Activated naive CD4-positive, alpha-beta T cell treated with anti-CD3 and anti-CD28 coated beads, Interleukin-2, amount 50 U/mL, for 72 hours (primary cell): ENCODE measurements around the gene OR2T5. TPM values are rescaled to one million over a fixed set of nuclear protein-coding genes. Genes with fewer than 3 reads are reported as not detected.
"Not testable (repeated sequence)": the region's sequence is repeated elsewhere in the genome, so short reads cannot be mapped to it uniquely, and the experiment has no call there.

Experiments used
- ATAC-seq, 2 donors: fragments of 150-1000 bp; cut with Tn5 transposase; 2 replicates each; pipeline ENCODE4 v1.10.0; 2021; ENCODE audit warnings: mild to moderate bottlenecking in 2 of 2, moderate library complexity in 2 of 2
- DNase-seq, 2 donors: peaks; one replicate each; pipeline ENCODE4 v3.0.0; 2021 to 2022; ENCODE audit warnings: low spot score in 2 of 2
- H3K27ac Mint-ChIP-seq, 2 donors: one replicate each; pipeline ENCODE4 v1.8.0; 2022; ENCODE audit warnings: mild to moderate bottlenecking in 2 of 2, mixed read lengths in 2 of 2
- H3K36me3 Mint-ChIP-seq, 2 donors: one replicate each; pipeline ENCODE4 v1.8.0; 2022; ENCODE audit warnings: mixed read lengths in 2 of 2
- H3K9me3 Mint-ChIP-seq, 2 donors: one replicate each; pipeline ENCODE4 v1.8.0; 2022; ENCODE audit warnings: mixed read lengths in 2 of 2
- total RNA-seq, 2 donors: library from RNA; stranded (reverse); gene quantifications; one replicate each; pipeline ENCODE4 v1.2.3, GENCODE V29; 2022

OR2T5 gene
- total RNA-seq: not detected

DNA sequence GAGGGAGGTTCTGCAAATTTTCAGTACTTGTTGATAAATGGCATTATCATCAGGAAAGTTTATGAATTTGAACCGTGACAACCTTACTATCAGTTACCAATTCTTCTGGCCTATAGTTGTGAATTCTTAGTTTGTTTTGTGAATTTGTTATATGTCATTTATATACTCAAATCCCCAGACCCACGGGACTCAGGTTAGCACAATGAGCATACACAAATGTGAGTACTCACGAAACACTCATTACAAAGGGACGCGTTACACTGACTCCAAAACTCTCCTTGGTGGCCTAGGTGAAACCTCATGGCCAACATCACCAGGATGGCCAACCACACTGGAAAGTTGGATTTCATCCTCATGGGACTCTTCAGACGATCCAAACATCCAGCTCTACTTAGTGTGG lies at the start of gene OR2T5:
TSS of gene OR2T5 (plus strand) at position 301 of the 400 bp plus-strand sequence. CDS start at position 301, 0 bp downstream.
- H3K27ac Mint-ChIP-seq, ATAC-seq, H3K9me3 Mint-ChIP-seq, H3K36me3 Mint-ChIP-seq, DNase-seq: not testable (repeated sequence)

GRCh38 chr1:248438668-248439067 lies 49.7 kb upstream of the OR2T5 start:
- not testable (repeated sequence) for ATAC-seq, H3K36me3 Mint-ChIP-seq, H3K27ac Mint-ChIP-seq, H3K9me3 Mint-ChIP-seq, DNase-seq

- not testable (repeated sequence) for H3K36me3 Mint-ChIP-seq, DNase-seq, ATAC-seq, H3K27ac Mint-ChIP-seq, H3K9me3 Mint-ChIP-seq
Measured at GRCh38 chr1:248439283-248439682, 49.1 kb upstream of the OR2T5 start.

- peak; percentile 67 to 79 for ATAC-seq
- DNase-seq, H3K36me3 Mint-ChIP-seq, H3K9me3 Mint-ChIP-seq: not testable (repeated sequence)
- H3K27ac Mint-ChIP-seq: peak overlapping the region in 1 of 2 donors; percentile 54
Measured at GRCh38 chr1:248442500-248443277, 45.7 kb upstream of the OR2T5 start.

DNA sequence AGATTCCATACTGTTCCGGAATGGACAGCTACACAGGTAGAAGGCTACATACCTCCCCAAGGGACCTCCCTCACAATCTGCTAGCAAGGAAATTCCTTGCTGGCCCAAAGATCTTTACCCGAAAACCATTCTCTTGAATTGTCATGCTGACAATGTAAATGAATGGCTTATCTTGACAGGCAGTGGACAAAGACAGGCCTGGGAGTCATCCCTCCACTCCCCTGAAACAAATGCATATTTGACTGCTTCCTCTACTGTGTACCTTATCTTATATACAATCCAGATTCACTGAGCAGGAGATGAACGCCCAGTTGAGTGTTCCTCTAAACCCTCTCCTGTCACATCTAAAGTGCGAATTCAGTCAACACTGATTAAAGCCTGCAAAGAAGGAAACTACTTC lies 43.8 kb upstream of the OR2T5 start:
- ATAC-seq: not testable (repeated sequence)

GRCh38 chr1:248445399-248445798 lies 43.0 kb upstream of the OR2T5 start, which contains the start of gene OR2T2:
Gene OR2T2 (plus strand): TSS chr1:248445637. CDS start chr1:248452798, 7,161 bp downstream.
- not testable (repeated sequence) for H3K36me3 Mint-ChIP-seq, H3K27ac Mint-ChIP-seq, H3K9me3 Mint-ChIP-seq, ATAC-seq, DNase-seq

More for the DNA sequence above, 43.8 kb upstream of the OR2T5 start:
- H3K36me3 Mint-ChIP-seq, H3K27ac Mint-ChIP-seq, DNase-seq, H3K9me3 Mint-ChIP-seq: not testable (repeated sequence)

GRCh38 chr1:248448409-248449074 lies 39.8 kb upstream of the OR2T5 start:
- H3K27ac Mint-ChIP-seq, H3K9me3 Mint-ChIP-seq, DNase-seq, H3K36me3 Mint-ChIP-seq: not testable (repeated sequence)
- ATAC-seq: peak in 1 of 2 donors; percentile 40

DNA sequence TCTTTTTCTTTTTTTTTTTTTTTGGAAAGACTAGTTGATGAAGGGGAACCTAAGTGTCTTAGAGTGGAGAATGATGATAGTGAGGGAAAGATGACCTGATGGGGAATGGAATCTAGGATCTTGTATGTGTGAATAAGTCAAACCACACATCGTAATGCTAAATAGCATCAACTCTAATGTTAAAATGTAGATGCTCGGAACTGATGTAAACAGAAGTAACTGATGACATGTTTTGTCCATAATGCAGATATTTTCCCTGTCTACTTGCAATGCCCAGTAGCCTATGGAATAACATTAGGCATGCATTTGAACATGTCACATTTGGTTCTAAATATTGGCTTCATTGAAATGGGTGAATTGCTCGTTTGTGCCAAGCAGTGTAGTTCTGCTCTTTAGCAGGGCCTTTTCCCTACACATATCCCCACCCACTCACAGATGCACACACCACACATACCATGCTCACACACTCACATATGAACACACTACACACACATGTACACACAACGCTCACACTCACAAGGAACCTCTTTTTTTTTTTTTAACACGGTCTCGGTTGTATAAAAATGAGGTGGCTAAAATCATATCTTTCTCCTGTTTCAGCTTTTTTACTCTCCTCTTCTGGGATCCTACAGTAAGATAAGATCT lies 38.4 kb upstream of the OR2T5 start:
- not testable (repeated sequence) for H3K36me3 Mint-ChIP-seq, DNase-seq, H3K27ac Mint-ChIP-seq, H3K9me3 Mint-ChIP-seq, ATAC-seq

- ATAC-seq, H3K9me3 Mint-ChIP-seq, H3K27ac Mint-ChIP-seq, DNase-seq, H3K36me3 Mint-ChIP-seq: not testable (repeated sequence)
Measured at GRCh38 chr1:248450466-248451145, 37.8 kb upstream of the OR2T5 start.

GRCh38 chr1:248453619-248454018 lies 34.8 kb upstream of the OR2T5 start:
- H3K27ac Mint-ChIP-seq: peak overlapping the region in 1 of 2 donors; percentile 69
- ATAC-seq, DNase-seq, H3K36me3 Mint-ChIP-seq, H3K9me3 Mint-ChIP-seq: not testable (repeated sequence)

DNA sequence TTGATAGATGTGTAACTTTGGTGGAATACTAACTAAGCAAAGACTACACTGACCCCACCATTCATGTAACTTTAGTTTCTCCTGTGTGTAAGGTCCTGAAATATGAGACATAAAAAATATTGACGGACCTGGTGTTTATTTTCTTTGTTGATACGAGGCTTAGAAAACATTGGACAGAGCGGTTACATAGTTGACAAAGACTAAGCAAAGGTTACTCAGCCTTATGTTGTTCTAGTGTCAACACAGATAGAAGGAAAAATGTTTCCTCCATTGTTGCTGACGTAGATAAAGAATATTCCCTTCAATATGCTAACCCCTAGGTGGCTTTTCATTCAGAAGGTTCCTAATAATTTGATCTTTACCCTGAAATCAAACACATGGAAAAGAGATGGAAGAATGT lies 33.3 kb upstream of the OR2T5 start:
- H3K36me3 Mint-ChIP-seq: not testable (repeated sequence)

DNA sequence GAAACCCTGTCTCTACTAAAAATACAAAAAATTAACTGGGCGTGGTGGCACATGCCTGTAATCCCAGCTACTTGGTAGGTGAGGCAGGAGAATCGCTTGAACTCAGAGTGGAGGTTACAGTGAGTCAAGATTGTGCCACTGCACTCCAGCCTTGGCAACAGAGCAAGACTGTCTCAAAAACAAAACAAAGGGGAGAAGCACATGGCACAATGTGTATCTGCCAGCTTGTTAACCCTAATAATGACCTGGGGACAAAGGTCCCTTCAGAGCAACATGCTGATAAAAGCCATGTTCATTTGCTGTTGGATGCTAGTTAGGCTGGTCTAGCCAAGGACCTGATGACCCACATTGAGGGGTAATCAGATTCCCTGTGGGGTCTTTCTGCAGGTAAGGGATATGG lies 31.8 kb upstream of the OR2T5 start:
- not testable (repeated sequence) for H3K9me3 Mint-ChIP-seq, DNase-seq, H3K27ac Mint-ChIP-seq, ATAC-seq, H3K36me3 Mint-ChIP-seq

More for the DNA sequence above, 33.3 kb upstream of the OR2T5 start:
- not testable (repeated sequence) for ATAC-seq, DNase-seq, H3K9me3 Mint-ChIP-seq, H3K27ac Mint-ChIP-seq

DNA sequence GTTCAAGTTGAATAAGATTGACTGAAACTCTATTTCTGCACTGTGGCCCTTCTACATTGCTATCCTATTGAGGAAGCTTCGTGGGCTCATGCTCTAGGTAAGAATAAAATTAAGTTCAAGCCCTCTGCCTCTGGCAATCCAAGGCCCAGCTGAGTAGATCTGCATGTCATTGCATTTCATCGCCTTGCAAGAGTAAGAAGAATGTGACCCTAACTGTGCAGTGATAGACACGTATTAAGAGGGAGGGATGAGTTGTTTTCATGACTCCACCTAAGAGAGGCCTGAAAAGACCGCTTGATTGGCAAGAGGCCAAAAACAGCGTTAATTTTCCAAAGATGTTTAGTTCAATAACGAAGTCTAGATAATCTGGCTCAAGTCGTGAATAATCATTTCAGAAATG lies 29.3 kb upstream of the OR2T5 start:
- DNase-seq, ATAC-seq, H3K27ac Mint-ChIP-seq: not testable (repeated sequence)
- H3K36me3 Mint-ChIP-seq: peaks cover 7 to 18% of the 10 kb centered on the region in 2 donors
- H3K9me3 Mint-ChIP-seq: peaks cover 7 to 13% of the 10 kb centered on the region in 2 donors

DNA sequence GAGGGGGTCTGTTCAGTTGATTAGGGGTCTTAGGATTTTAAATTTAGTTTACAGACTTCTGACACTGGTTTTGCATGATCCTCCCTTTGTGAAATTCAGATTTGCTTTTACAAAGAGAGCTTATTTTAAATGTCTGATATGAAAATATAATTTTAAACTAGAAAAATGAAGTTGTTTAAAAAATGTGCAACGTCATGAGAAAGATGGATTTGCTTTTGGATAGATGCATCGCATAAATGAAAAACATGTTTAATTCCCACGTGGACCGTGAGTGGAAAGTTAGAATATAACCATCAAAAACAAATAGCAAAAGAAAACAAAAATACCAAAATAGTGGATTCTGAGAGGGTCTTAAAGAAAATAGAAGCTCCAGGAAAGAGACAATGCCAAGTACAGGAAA lies 17.2 kb upstream of the OR2T5 start:
- Mint-ChIP-seq H3K36me3 (peaks cover 0 to 17% of the 10 kb centered on the region in 2 donors), H3K9me3 (peaks cover 8 to 11% of the 10 kb centered on the region in 2 donors), H3K27ac (no peak overlapping the region)
- DNase-seq (no peak), ATAC-seq (no peak)

GRCh38 chr1:248472111-248472510 lies 16.3 kb upstream of the OR2T5 start:
- H3K9me3 Mint-ChIP-seq: not testable (repeated sequence)

GRCh38 chr1:248473051-248473450 lies 15.3 kb upstream of the OR2T5 start, which contains the start of gene OR2T3:
Gene OR2T3 (plus strand): TSS chr1:248473351. CDS start chr1:248473351, 0 bp downstream.
- not testable (repeated sequence) for ATAC-seq, DNase-seq, H3K36me3 Mint-ChIP-seq, H3K9me3 Mint-ChIP-seq
- peak within 1 kb of the TSS in 1 of 2 donors; percentile 24 for H3K27ac Mint-ChIP-seq

More at GRCh38 chr1:248472111-248472510, 16.3 kb upstream of the OR2T5 start:
- not testable (repeated sequence) for DNase-seq, H3K27ac Mint-ChIP-seq, ATAC-seq
- peaks cover 0 to 17% of the 10 kb centered on the region in 2 donors for H3K36me3 Mint-ChIP-seq
